Neuronal stem cell (in vitro differentiated cells): ENCODE results near the gene MARVELD2.
"Not testable (repeated sequence)": the region's sequence is repeated elsewhere in the genome, so short reads cannot be mapped to it uniquely, and the experiment has no call there.

Source experiments
- DNase-seq: peaks from one replicate; pipeline ENCODE4 v3.0.0-alpha.2; 2013; ENCODE audit warnings: low spot score
- H2AFZ ChIP-seq: one replicate; pipeline ENCODE4 v1.6.1; 2013; ENCODE audit warnings: mild to moderate bottlenecking, low read length, inconsistent platforms
- H2AK5ac ChIP-seq: 2 replicates; pipeline ENCODE4 v1.6.1; 2013; ENCODE audit warnings: low read depth, mild to moderate bottlenecking, inconsistent platforms, low read length, moderate library complexity, mixed read lengths
- H2BK120ac ChIP-seq: 2 replicates; pipeline ENCODE4 v1.6.1; 2013; ENCODE audit warnings: low read depth, mild to moderate bottlenecking, inconsistent platforms, low read length, moderate library complexity, mixed read lengths
- H2BK12ac ChIP-seq: one replicate; pipeline ENCODE4 v1.6.1; 2013; ENCODE audit warnings: low read length, inconsistent platforms
- H2BK15ac ChIP-seq: 2 replicates; pipeline ENCODE4 v1.6.1; 2013; ENCODE audit warnings: mild to moderate bottlenecking, low read length, inconsistent platforms, mixed read lengths
- H2BK5ac ChIP-seq: one replicate; pipeline ENCODE4 v1.6.1; 2013; ENCODE audit warnings: inconsistent platforms, mild to moderate bottlenecking, low read length, moderate library complexity
- H3K14ac ChIP-seq: one replicate; pipeline ENCODE4 v1.6.1; 2013; ENCODE audit warnings: low read length, inconsistent platforms
- H3K18ac ChIP-seq: 2 replicates; pipeline ENCODE4 v1.6.1; 2013; ENCODE audit warnings: low read length, inconsistent platforms
- H3K23ac ChIP-seq: 2 replicates; pipeline ENCODE4 v1.6.1; 2013; ENCODE audit warnings: low read depth, mild to moderate bottlenecking, mixed read lengths, low read length, inconsistent platforms; ENCODE audit not compliant: poor library complexity
- H3K27ac ChIP-seq: replicated peaks from 3 replicates; pipeline ENCODE4 v1.5.1; 2013; ENCODE audit warnings: low read length, inconsistent platforms
- H3K27me3 ChIP-seq, 3 experiments: 2 replicates each; pipeline ENCODE4 v1.6.1; 2013; ENCODE audit warnings: low read length in 3 of 3, mild to moderate bottlenecking in 2 of 3, inconsistent platforms in 1 of 3, low read depth in 1 of 3, mixed read lengths in 1 of 3, moderate library complexity in 1 of 3; ENCODE audit not compliant: control insufficient read depth in 3 of 3, insufficient read depth in 3 of 3
- H3K36me3 ChIP-seq, 2 donors: replicated peaks in 1 of 2; 2 replicates each; pipeline ENCODE4 v1.6.1; 2013; ENCODE audit warnings: low read length in 2 of 2; ENCODE audit not compliant: control insufficient read depth in 2 of 2, insufficient read depth in 2 of 2
- H3K4ac ChIP-seq: 2 replicates; pipeline ENCODE4 v1.6.1; 2013; ENCODE audit warnings: inconsistent platforms, mild to moderate bottlenecking, low read length, moderate library complexity
- H3K4me1 ChIP-seq, 2 donors: 1 replicate in 1 of 2; 2 replicates in 1 of 2; pipeline ENCODE4 v1.6.1; 2013; ENCODE audit warnings: low read length in 2 of 2, low read depth in 1 of 2; ENCODE audit not compliant: control insufficient read depth in 2 of 2, insufficient read depth in 1 of 2
- H3K4me2 ChIP-seq: one replicate; pipeline ENCODE4 v1.6.1; 2013; ENCODE audit warnings: mild to moderate bottlenecking, low read length, inconsistent platforms; ENCODE audit not compliant: insufficient read depth, poor library complexity, severe bottlenecking
- H3K4me3 ChIP-seq, 2 donors: 2 replicates each; pipeline ENCODE4 v1.5.1; 2013; ENCODE audit warnings: low read length in 2 of 2, mild to moderate bottlenecking in 2 of 2, inconsistent platforms in 1 of 2, moderate library complexity in 1 of 2
- H3K79me1 ChIP-seq: one replicate; pipeline ENCODE4 v1.6.1; 2013; ENCODE audit warnings: low read depth, mild to moderate bottlenecking, inconsistent platforms, low read length, moderate library complexity
- H3K9ac ChIP-seq: one replicate; pipeline ENCODE4 v1.6.1; 2013; ENCODE audit warnings: mild to moderate bottlenecking, low read depth, low read length, inconsistent platforms; ENCODE audit not compliant: poor library complexity
- H3K9me3 ChIP-seq, 2 donors: replicated peaks in 1 of 2; 2 replicates each; pipeline versions ENCODE3 to v1.6.1; 2013; ENCODE audit warnings: low read length in 2 of 2, mild to moderate bottlenecking in 2 of 2, inconsistent platforms in 1 of 2, low read depth in 1 of 2, mixed read lengths in 1 of 2, moderate library complexity in 1 of 2; ENCODE audit not compliant: control insufficient read depth in 2 of 2, insufficient read depth in 1 of 2
- H4K8ac ChIP-seq: one replicate; pipeline ENCODE4 v1.6.1; 2013; ENCODE audit warnings: low read depth, mild to moderate bottlenecking, inconsistent platforms, low read length, moderate library complexity
- H4K91ac ChIP-seq: one replicate; pipeline ENCODE4 v1.6.1; 2013; ENCODE audit warnings: low read length, low read depth, mild to moderate bottlenecking, inconsistent platforms; ENCODE audit not compliant: poor library complexity
- WGBS, 2 donors: extraction: QIAGEN DNeasy Blood & Tissue Kit; methylation state at CpG; one replicate each; pipeline ENCODE4 v1.1.7; 2013; ENCODE audit warnings: missing lambda C conversion rate in 2 of 2, mixed read lengths in 1 of 2; ENCODE audit not compliant: insufficient read length in 2 of 2, insufficient replicate concordance in 1 of 2; ENCODE audit errors: extremely low coverage in 2 of 2; 5-methylcytosine and 5-hydroxymethylcytosine counted together

MARVELD2 gene

GRCh38 chr5:69478296-69478695 is 63.4 kb downstream of the MARVELD2 start:
- not testable (repeated sequence) for H3K9me3 ChIP-seq, H3K9ac ChIP-seq, H3K27ac ChIP-seq, H3K18ac ChIP-seq, H2BK15ac ChIP-seq, H3K23ac ChIP-seq, H2AK5ac ChIP-seq, H3K4me3 ChIP-seq, H3K4me1 ChIP-seq, H3K4me2 ChIP-seq, H4K8ac ChIP-seq, H2BK120ac ChIP-seq, H3K27me3 ChIP-seq, H2BK5ac ChIP-seq, H4K91ac ChIP-seq, H2AFZ ChIP-seq, H3K36me3 ChIP-seq, H3K4ac ChIP-seq, H2BK12ac ChIP-seq, H3K79me1 ChIP-seq, DNase-seq, H3K14ac ChIP-seq
- WGBS, 2 donors, result no CpG with 5 or more reads among the region's 7 CpGs

GRCh38 chr5:69484891-69485290 is 70.0 kb downstream of the MARVELD2 start:
- WGBS, 2 donors, result no CpG with 5 or more reads among the region's 7 CpGs
- H3K4ac ChIP-seq, result no peak overlapping the region

GRCh38 chr5:69485471-69485870 is 70.6 kb downstream of the MARVELD2 start:
- Histone ChIP-seq H3K14ac (no peak overlapping the region), H3K4ac (no peak overlapping the region), H4K8ac (no peak overlapping the region), H2BK120ac (no peak overlapping the region), H3K79me1 (no peaks in the 10 kb centered on the region), H2BK15ac (no peak overlapping the region), H3K23ac (no peak overlapping the region), H2AFZ (no peak overlapping the region), H2AK5ac (no peak overlapping the region), H3K27ac (no peak overlapping the region), H3K18ac (no peak overlapping the region), H2BK12ac (no peak overlapping the region), H2BK5ac (no peak overlapping the region), H3K9me3 (no peaks in the 10 kb centered on the region), H4K91ac (no peak overlapping the region), H3K4me3 (no peak overlapping the region), H3K27me3 (peaks cover 0 to 35% (median 0%) of the 10 kb centered on the region in 3 experiments), H3K4me2 (no peak overlapping the region), H3K4me1 (no peaks in the 10 kb centered on the region), H3K36me3 (no peaks in the 10 kb centered on the region), H3K9ac (no peak overlapping the region)
- DNase-seq, result no peak
- WGBS, 2 donors, result no CpG with 5 or more reads among the region's 1 CpG

More at GRCh38 chr5:69484891-69485290, 70.0 kb downstream of the MARVELD2 start:
- Histone ChIP-seq H3K36me3 (no peaks in the 10 kb centered on the region), H4K91ac (no peak overlapping the region), H3K9ac (no peak overlapping the region), H3K27me3 (peaks cover 0 to 29% (median 0%) of the 10 kb centered on the region in 3 experiments), H3K79me1 (no peaks in the 10 kb centered on the region), H3K9me3 (no peaks in the 10 kb centered on the region), H4K8ac (no peak overlapping the region), H3K14ac (no peak overlapping the region), H3K18ac (no peak overlapping the region), H3K4me1 (no peaks in the 10 kb centered on the region), H3K4me3 (no peak overlapping the region), H2AK5ac (no peak overlapping the region), H2BK12ac (no peak overlapping the region), H3K4me2 (no peak overlapping the region), H3K23ac (no peak overlapping the region), H2AFZ (no peak overlapping the region), H2BK120ac (no peak overlapping the region), H3K27ac (no peak overlapping the region), H2BK5ac (no peak overlapping the region), H2BK15ac (no peak overlapping the region)
- DNase-seq, result no peak

GRCh38 chr5:69489246-69489645 is 74.3 kb downstream of the MARVELD2 start:
- WGBS, 2 donors, result no CpG with 5 or more reads among the region's 4 CpGs
- peaks cover 0 to 68% (median 0%) of the 10 kb centered on the region in 3 experiments for H3K27me3 ChIP-seq

More at GRCh38 chr5:69489246-69489645, 74.3 kb downstream of the MARVELD2 start:
- H2BK15ac ChIP-seq, result no peak overlapping the region
- H3K14ac ChIP-seq, result no peak overlapping the region
- no peak for DNase-seq
- no peak overlapping the region for H4K91ac ChIP-seq
- no peak overlapping the region for H3K4me2 ChIP-seq
- H3K9ac ChIP-seq, result no peak overlapping the region
- H3K23ac ChIP-seq, result no peak overlapping the region
- H3K79me1 ChIP-seq, result peaks cover 4% of the 10 kb centered on the region
- peaks cover 0 to 6% of the 10 kb centered on the region in 2 donors for H3K4me1 ChIP-seq
- no peak overlapping the region for H2BK12ac ChIP-seq
- H3K9me3 ChIP-seq, result no peaks in the 10 kb centered on the region
- no peak overlapping the region for H2AFZ ChIP-seq
- H3K4ac ChIP-seq, result no peak overlapping the region
- no peak overlapping the region for H2BK120ac ChIP-seq
- no peak overlapping the region for H4K8ac ChIP-seq
- no peak overlapping the region for H2AK5ac ChIP-seq
- H3K27ac ChIP-seq, result no peak overlapping the region
- H3K4me3 ChIP-seq, result no peak overlapping the region
- no peak overlapping the region for H3K18ac ChIP-seq
- H2BK5ac ChIP-seq, result no peak overlapping the region
- H3K36me3 ChIP-seq, result no peaks in the 10 kb centered on the region
